Measurements from ENCODE around the gene BCL2.

BCL2 gene

DNA sequence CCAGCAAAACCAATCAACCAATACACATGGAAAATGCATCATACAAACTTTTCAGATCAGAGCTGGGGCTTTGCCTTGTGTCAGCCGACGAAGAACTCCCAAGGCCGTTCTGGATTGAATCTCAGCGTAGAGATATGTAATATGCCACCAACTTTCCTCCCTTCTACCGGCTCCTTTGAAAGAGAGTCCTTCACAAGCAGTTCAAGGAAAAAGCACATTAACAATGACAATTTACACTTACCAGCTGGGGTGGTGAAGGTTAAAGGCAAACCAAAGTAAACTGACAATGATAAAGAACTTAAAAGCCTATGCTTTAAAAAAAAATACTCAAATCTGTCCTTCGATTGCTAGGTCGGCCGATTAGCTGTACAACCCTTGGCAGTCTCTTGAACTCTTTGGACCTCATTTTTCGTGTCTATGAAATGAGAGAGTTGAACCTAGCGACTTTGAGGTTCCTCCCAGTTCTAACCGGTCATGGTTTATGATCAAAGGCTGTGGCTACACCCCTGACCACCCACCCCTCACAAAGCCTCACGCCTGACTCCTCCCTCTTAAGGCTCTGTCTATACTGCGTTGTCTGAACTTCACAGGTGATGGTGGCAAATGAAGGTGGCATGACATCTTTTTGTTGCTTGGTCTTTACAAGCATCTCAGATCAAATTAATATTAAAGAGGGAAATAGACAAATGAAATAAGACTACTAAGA lies 46.2 kb downstream of the BCL2 start:
- TF ChIP-seq CSDC2 (CRISPR knock-in tag; IDR thresholded peaks at IDR 0.05) (no peak), BACH2 (CRISPR knock-in tag; IDR thresholded peaks at IDR 0.05; ENCODE audit: borderline replicate concordance) (no peak), POU6F1 (CRISPR knock-in tag; IDR thresholded peaks at IDR 0.05; ENCODE audit: borderline replicate concordance, low read depth) (no peak), ZNF565 (CRISPR knock-in tag; conservative IDR thresholded peaks at IDR 0.05; ENCODE audit: low read depth) (no peak), ZNF70 (CRISPR knock-in tag; IDR thresholded peaks at IDR 0.05) (no peak), ZC3H10 (CRISPR knock-in tag; IDR thresholded peaks at IDR 0.05) (no peak), RARB (CRISPR knock-in tag; IDR thresholded peaks at IDR 0.05) (no peak), SNAI2 (CRISPR knock-in tag; IDR thresholded peaks at IDR 0.05) (no peak), PATZ1 (CRISPR knock-in tag; IDR thresholded peaks at IDR 0.05; ENCODE audit: borderline replicate concordance) (no peak), OSR1 (CRISPR knock-in tag; IDR thresholded peaks at IDR 0.05) (no peak), TOX (CRISPR knock-in tag; IDR thresholded peaks at IDR 0.05; ENCODE audit: borderline replicate concordance) (no peak), ZFP3 (CRISPR knock-in tag; IDR thresholded peaks at IDR 0.05) (no peak), ESRRG (CRISPR knock-in tag; IDR thresholded peaks at IDR 0.05) (no peak)
- TF ChIP-seq, protein P1, sequence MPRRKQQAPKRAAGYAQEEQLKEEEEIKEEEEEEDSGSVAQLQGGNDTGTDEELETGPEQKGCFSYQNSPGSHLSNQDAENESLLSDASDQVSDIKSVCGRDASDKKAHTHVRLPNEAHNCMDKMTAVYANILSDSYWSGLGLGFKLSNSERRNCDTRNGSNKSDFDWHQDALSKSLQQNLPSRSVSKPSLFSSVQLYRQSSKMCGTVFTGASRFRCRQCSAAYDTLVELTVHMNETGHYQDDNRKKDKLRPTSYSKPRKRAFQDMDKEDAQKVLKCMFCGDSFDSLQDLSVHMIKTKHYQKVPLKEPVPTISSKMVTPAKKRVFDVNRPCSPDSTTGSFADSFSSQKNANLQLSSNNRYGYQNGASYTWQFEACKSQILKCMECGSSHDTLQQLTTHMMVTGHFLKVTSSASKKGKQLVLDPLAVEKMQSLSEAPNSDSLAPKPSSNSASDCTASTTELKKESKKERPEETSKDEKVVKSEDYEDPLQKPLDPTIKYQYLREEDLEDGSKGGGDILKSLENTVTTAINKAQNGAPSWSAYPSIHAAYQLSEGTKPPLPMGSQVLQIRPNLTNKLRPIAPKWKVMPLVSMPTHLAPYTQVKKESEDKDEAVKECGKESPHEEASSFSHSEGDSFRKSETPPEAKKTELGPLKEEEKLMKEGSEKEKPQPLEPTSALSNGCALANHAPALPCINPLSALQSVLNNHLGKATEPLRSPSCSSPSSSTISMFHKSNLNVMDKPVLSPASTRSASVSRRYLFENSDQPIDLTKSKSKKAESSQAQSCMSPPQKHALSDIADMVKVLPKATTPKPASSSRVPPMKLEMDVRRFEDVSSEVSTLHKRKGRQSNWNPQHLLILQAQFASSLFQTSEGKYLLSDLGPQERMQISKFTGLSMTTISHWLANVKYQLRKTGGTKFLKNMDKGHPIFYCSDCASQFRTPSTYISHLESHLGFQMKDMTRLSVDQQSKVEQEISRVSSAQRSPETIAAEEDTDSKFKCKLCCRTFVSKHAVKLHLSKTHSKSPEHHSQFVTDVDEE (CRISPR knock-in tag; IDR thresholded peaks at IDR 0.05) = no peak
- TF ChIP-seq, protein P2, sequence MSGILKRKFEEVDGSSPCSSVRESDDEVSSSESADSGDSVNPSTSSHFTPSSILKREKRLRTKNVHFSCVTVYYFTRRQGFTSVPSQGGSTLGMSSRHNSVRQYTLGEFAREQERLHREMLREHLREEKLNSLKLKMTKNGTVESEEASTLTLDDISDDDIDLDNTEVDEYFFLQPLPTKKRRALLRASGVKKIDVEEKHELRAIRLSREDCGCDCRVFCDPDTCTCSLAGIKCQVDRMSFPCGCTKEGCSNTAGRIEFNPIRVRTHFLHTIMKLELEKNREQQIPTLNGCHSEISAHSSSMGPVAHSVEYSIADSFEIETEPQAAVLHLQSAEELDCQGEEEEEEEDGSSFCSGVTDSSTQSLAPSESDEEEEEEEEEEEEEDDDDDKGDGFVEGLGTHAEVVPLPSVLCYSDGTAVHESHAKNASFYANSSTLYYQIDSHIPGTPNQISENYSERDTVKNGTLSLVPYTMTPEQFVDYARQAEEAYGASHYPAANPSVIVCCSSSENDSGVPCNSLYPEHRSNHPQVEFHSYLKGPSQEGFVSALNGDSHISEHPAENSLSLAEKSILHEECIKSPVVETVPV (CRISPR knock-in tag; IDR thresholded peaks at IDR 0.05) = no peak
- no peak; the same call in 2 of the 3 replicates for ATAC-seq

- no peak for TF ChIP-seq CSDC2 (CRISPR knock-in tag; IDR thresholded peaks at IDR 0.05)
- no peak for TF ChIP-seq ZNF70 (CRISPR knock-in tag; IDR thresholded peaks at IDR 0.05)
- no peak for TF ChIP-seq ZNF565 (CRISPR knock-in tag; conservative IDR thresholded peaks at IDR 0.05; ENCODE audit: low read depth)
- TF ChIP-seq TCF4 (CRISPR knock-in tag; IDR thresholded peaks at IDR 0.05; ENCODE audit: borderline replicate concordance) = peak; percentile 89
- no peak for TF ChIP-seq ESRRG (CRISPR knock-in tag; IDR thresholded peaks at IDR 0.05)
- TF ChIP-seq TOX (CRISPR knock-in tag; IDR thresholded peaks at IDR 0.05; ENCODE audit: borderline replicate concordance) = no peak
- no peak for TF ChIP-seq CREB5 (CRISPR knock-in tag; IDR thresholded peaks at IDR 0.05; ENCODE audit: low read depth)
- no peak for TF ChIP-seq ZC3H10 (CRISPR knock-in tag; IDR thresholded peaks at IDR 0.05)
- TF ChIP-seq, protein P1 (CRISPR knock-in tag; IDR thresholded peaks at IDR 0.05) = 0 out of 2 replicates have a peak, but pooled peaks have one; percentile 64
- peak; percentile 42 for TF ChIP-seq ISL1 (CRISPR knock-in tag; IDR thresholded peaks at IDR 0.05)
- TF ChIP-seq, protein P2 (CRISPR knock-in tag; IDR thresholded peaks at IDR 0.05) = 0 out of 2 replicates have a peak, but pooled peaks have one; percentile 71
- ATAC-seq = peak; percentile 59; the same call in 1 of the 3 replicates
These were observed 46.9 kb downstream of the BCL2 start for GRCh38 chr18:63272638-63273037.

Data from SK-N-SH treated with all-trans-retinoic acid at 6 μM for 48 hours (cell line).